RWPE2 (cell line): ENCODE measurements around the gene ZNF438.

ENCODE experiments used
- ATAC-seq: fragments of 200-7000 bp; cut with Tn5 transposase; 3 replicates; pipeline ENCODE4 v1.9.1; 2021; ENCODE audit warnings: low read depth
- DNase-seq: peaks from one replicate; pipeline ENCODE4 v3.0.0-alpha.2; 2020; ENCODE audit warnings: low spot score
- H3K27ac ChIP-seq: fragments of 450-650 bp; 2 replicates; pipeline ENCODE4 v1.5.1; 2017; ENCODE audit warnings: mild to moderate bottlenecking; ENCODE audit not compliant: poor library complexity, severe bottlenecking
- H3K27me3 ChIP-seq: fragments of 250-450 bp; sonication (Bioruptor Pico); 2 replicates; pipeline ENCODE4 v1.5.1; 2021; ENCODE audit warnings: mild to moderate bottlenecking, moderate library complexity; ENCODE audit not compliant: insufficient read depth, poor library complexity, severe bottlenecking
- H3K36me3 ChIP-seq: fragments of 250-450 bp; sonication (Bioruptor Pico); 2 replicates; pipeline ENCODE4 v1.5.1; 2020; ENCODE audit warnings: low read depth, mild to moderate bottlenecking, moderate library complexity
- H3K4me1 ChIP-seq: fragments of 250-450 bp; sonication (Bioruptor Pico); 2 replicates; pipeline ENCODE4 v1.5.1; 2021; ENCODE audit warnings: mild to moderate bottlenecking, moderate library complexity; ENCODE audit not compliant: insufficient read depth, poor library complexity, severe bottlenecking
- H3K4me3 ChIP-seq: fragments of 250-450 bp; sonication (Bioruptor Pico); 2 replicates; pipeline ENCODE4 v1.5.1; 2021; ENCODE audit warnings: mild to moderate bottlenecking, moderate library complexity; ENCODE audit not compliant: severe bottlenecking
- H3K9me3 ChIP-seq: fragments of 250-450 bp; sonication (Bioruptor Pico); 2 replicates; pipeline ENCODE4 v1.5.1; 2021; ENCODE audit warnings: mild to moderate bottlenecking, moderate library complexity; ENCODE audit not compliant: severe bottlenecking
- TF ChIP-seq, protein P1 (sequence below): fragments of 450-650 bp; IDR thresholded peaks from one replicate; pipeline ENCODE4 v1.5.1; 2017; ENCODE audit warnings: mild to moderate bottlenecking, moderate library complexity; ENCODE audit not compliant: poor library complexity, severe bottlenecking

Gene ZNF438

DNA sequence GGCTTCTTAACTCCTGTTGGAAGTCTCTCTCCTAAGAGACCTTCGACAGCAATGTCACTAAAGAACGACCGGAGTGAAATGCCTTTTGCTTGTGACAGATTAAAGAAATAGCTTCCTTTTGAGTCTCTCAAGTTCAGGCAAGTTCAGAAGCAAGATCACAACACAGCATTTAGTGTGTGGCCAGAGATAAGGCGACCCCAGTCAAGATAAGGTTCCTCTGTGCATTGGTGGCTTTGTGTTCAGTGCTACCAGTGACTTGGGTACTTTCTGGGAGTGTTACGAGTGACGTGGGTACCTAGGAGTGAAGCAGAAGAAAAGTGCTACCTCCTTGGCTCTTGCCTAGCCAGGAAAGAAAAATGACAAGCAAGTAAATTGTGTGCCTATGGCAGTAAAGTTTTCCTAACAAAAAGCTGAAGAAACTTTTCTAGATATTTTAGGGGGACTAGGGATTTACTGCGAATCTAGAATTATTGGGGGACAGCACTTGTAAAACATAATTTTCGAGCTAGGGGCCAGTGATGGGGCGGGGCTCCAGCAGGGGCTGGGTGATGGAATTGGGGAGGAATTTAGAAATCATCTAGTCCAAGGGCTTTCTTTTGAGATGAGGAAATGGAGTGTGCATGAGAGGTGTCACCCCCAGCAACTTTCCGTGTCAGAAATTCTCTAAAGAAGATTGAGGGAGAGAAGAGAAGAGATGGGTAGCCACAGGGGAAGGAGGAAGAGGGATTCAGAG is 210.2 kb downstream of the ZNF438 start:
- no peak for ATAC-seq
- no peaks in the 10 kb centered on the region for H3K27me3 ChIP-seq
- TF ChIP-seq, protein P1, sequence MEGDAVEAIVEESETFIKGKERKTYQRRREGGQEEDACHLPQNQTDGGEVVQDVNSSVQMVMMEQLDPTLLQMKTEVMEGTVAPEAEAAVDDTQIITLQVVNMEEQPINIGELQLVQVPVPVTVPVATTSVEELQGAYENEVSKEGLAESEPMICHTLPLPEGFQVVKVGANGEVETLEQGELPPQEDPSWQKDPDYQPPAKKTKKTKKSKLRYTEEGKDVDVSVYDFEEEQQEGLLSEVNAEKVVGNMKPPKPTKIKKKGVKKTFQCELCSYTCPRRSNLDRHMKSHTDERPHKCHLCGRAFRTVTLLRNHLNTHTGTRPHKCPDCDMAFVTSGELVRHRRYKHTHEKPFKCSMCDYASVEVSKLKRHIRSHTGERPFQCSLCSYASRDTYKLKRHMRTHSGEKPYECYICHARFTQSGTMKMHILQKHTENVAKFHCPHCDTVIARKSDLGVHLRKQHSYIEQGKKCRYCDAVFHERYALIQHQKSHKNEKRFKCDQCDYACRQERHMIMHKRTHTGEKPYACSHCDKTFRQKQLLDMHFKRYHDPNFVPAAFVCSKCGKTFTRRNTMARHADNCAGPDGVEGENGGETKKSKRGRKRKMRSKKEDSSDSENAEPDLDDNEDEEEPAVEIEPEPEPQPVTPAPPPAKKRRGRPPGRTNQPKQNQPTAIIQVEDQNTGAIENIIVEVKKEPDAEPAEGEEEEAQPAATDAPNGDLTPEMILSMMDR: no peak
- no peaks in the 10 kb centered on the region for H3K4me1 ChIP-seq
- no peak overlapping the region for H3K4me3 ChIP-seq
- H3K9me3 ChIP-seq: no peaks in the 10 kb centered on the region
- no peak overlapping the region for H3K27ac ChIP-seq
- H3K36me3 ChIP-seq: no peaks in the 10 kb centered on the region
- DNase-seq: no peak

DNA sequence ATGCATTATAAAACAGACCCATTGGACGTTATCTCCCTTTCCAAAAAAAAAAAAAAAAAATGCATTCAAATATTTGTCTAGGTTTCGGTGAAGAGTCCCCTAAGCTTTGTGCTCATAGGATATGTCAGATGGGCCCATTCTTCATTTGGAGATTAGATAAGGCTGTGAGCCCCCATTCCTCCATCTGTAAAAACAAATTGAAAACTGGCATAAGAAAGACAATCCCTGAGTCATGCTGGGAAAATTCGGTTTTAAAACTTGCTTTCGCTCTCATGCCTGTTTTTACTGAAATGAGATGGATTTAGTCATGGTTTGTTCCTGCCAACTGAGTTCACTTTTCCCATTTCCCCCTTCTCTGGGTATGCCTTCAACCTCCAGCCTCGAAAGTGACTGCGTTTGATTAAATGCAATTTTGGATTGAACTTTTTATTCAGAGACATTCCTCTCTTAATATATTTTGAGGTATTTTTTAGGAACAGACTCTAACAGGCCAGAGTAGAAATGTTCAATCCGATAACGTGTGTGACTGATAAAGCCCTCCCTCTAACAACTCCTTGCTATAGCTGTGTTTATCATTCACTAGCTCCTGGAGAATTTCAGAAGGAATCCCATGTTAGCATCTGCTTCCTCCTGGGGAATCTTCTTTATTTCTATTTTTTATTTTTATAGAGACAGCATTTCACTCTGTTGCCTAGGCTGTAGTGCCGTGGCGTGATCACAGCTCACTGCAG is 211.2 kb downstream of the ZNF438 start:
- no peak for ATAC-seq
- H3K36me3 ChIP-seq: no peaks in the 10 kb centered on the region
- no peaks in the 10 kb centered on the region for H3K27me3 ChIP-seq
- no peak for DNase-seq
- TF ChIP-seq, protein P1: no peak
- H3K4me3 ChIP-seq: no peak overlapping the region
- no peaks in the 10 kb centered on the region for H3K9me3 ChIP-seq
- H3K27ac ChIP-seq: no peak overlapping the region
- no peaks in the 10 kb centered on the region for H3K4me1 ChIP-seq

DNA sequence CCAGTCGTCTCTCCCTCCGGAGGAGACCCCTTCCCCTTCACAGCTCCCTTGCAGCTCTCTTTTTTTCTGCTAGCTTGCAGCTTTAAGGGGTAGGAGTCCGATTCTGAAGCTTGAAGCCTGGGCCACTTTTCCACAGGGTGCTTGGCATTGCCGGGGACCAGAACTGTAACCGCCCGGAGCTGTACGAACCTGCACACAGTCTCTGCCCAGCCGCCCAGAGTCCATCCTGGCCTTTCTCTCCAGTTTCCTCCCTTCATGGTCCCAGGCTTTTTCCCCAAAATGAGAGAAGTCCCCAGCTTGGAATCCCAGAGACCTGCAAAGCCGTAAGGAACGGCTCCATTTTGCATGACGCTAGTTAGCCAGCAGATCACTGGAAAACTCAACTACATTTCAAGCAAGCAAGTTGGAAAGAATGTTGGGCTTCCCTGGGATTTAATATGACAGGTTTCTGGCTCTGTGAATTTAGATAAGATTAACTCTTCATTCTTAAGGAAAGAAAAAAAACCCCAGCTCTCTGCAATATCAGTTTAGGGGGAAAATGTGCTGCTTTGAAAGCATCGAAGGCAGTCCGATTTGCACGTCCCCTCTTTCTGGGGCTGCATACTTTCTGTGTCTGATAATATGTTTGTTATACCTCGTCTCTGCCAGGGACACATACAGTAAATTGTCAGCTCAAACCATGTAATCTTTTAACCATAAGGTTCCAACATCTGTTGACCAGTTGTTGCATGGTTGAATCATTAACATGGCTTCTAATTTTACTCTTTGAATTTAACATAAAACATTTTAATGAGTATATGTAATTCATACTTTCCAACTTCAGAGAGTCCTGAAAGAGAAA is 212.1 kb downstream of the ZNF438 start:
- H3K4me1 ChIP-seq: no peaks in the 10 kb centered on the region
- no peaks in the 10 kb centered on the region for H3K36me3 ChIP-seq
- no peaks in the 10 kb centered on the region for H3K27me3 ChIP-seq
- H3K27ac ChIP-seq: no peak overlapping the region
- ATAC-seq (no peak), DNase-seq (no peak)
- H3K4me3 ChIP-seq: no peak overlapping the region
- TF ChIP-seq, protein P1: no peak
- H3K9me3 ChIP-seq: no peaks in the 10 kb centered on the region

DNA sequence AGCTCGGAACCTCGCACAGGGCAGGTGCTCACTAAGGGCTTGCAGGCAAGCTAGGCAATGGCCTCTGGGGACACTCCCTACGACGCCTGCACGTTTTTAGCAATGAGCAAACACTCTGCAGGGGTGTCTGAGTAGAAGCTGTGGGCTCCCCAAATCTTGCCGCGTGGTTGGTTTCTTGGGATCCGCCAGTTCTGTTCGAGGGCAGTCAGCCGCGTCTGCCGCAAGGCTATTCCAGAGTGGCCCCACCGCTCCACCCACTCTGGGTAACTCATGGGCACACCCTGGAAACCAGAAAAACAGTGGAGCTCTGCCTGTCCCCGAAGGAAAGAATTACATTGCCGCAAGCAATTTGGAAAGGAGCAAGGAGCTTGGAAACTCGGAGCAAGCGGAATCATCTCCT is 212.8 kb downstream of the ZNF438 start:
- H3K4me3 ChIP-seq: no peak overlapping the region
- ATAC-seq (no peak; the same call in 2 of the 3 replicates), DNase-seq (no peak)
- H3K9me3 ChIP-seq: no peaks in the 10 kb centered on the region
- TF ChIP-seq, protein P1: no peak
- H3K4me1 ChIP-seq: no peaks in the 10 kb centered on the region
- H3K27me3 ChIP-seq: no peaks in the 10 kb centered on the region
- H3K27ac ChIP-seq: no peak overlapping the region
- no peaks in the 10 kb centered on the region for H3K36me3 ChIP-seq
